Measurements from ENCODE around the gene ZCCHC4. TPM values are rescaled to one million over a fixed set of nuclear protein-coding genes. Genes with fewer than 3 reads are reported as not detected.

ZCCHC4 gene
- polyA plus RNA-seq, 1 of the 3 experiments (the other 2 are of a cell fraction), result 4.8 TPM

DNA sequence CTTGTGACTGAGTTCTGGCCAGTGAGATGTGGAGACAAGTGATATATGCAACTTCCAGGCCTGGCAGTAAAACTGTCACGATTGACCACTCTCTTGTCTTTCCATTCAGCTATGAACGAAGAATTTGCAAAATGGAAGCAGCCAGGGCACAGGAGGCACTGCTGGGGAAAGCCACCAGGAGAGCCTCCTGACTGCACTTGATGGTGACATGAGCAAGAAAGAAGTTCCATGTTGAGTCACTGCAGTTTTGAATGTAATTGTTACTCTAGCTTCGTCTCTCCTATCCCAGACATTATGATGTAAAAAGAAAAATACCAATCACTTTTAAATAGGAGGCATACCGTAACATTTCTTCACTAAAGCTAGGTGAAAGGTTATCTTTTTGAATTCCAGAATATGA, 32.4 kb upstream of the ZCCHC4 start:
- CTCF ChIA-PET, result interaction anchor here (1.0 kb wide), 1 partner anchor 32 kb away, joined by 4 read pairs; the partner anchor contains the start of gene ZCCHC4

DNA sequence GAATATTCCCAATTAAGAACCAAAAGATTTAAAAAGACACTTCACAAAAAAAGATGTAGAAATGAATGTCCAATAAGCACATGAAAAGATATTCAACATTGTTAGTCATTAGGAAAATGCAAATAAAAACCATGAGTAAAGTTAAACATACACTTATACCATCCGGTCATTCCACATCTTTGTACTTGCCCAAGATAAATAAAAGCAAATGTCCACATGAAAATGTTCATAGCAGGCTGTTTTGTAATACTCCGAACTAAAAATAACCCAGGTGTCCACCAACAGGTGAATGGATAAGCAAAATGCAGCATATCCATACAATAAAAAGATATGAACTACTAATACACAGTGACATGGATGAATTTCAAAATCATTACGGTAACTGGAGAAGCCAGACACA, 28.6 kb upstream of the ZCCHC4 start:
- Histone ChIP-seq H3K4me3 (ENCODE audit: low read depth in 2 of 2, low read length in 1 of 2) (no peak overlapping the region), H3F3A (replicated peaks; ENCODE audit: insufficient read depth) (no peaks in the 10 kb centered on the region), H3K27me3 (ENCODE audit: insufficient read depth) (no peaks in the 10 kb centered on the region; the same call in 1 of the 2 replicates), H3K4me2 (no peak overlapping the region), H2AFZ (ENCODE audit: low read depth) (no peak overlapping the region), H3K9me2 (no peaks in the 10 kb centered on the region), H3K9me3 (no peaks in the 10 kb centered on the region), H3K4me1 (ENCODE audit: control insufficient read depth in 1 of 2, insufficient read depth in 2 of 2, low read depth in 1 of 2, low read length in 1 of 2) (no peaks in the 10 kb centered on the region), H3K27ac (ENCODE audit: low read depth in 2 of 2, low read length in 1 of 2) (no peak overlapping the region), H4K20me1 (ENCODE audit: insufficient read depth) (no peaks in the 10 kb centered on the region), H3K36me3 (replicated peaks in 1 of 2; ENCODE audit: control insufficient read depth in 1 of 2, insufficient read depth in 2 of 2, low read length in 1 of 2) (peaks cover 0 to 5% of the 10 kb centered on the region in 2 experiments), H3K79me2 (ENCODE audit: insufficient read depth) (no peaks in the 10 kb centered on the region), H3K9ac (no peak overlapping the region)
- WGBS (ENCODE audit: low lambda C conversion rate), result 33% methylated on average over 3 of the region's 3 CpGs
- ChIA-PET CTCF (interaction anchor here (0.7 to 1.1 kb wide), 3 partner anchors 10 to 29 kb away, joined by 3 to 8 read pairs (median 4); partner anchors contain the start of gene ZCCHC4), POLR2A (no interaction called here)
- DNase-seq, result no peak
- TF ChIP-seq JUND (IDR thresholded peaks at IDR 0.05) (no peak), MXI1 (IDR thresholded peaks at IDR 0.05; ENCODE audit: low read depth, low read length) (no peak), TAF1 (IDR thresholded peaks at IDR 0.05; ENCODE audit: borderline replicate concordance, low read depth, low read length) (no peak), MEF2A (IDR thresholded peaks at IDR 0.05; ENCODE audit: borderline replicate concordance, low read depth) (no peak), FOXM1 (IDR thresholded peaks at IDR 0.05; ENCODE audit: low read depth) (no peak), EZH2phosphoT487 (IDR thresholded peaks at IDR 0.05; ENCODE audit: borderline replicate concordance, low read depth) (no peak), TEAD4 (IDR thresholded peaks at IDR 0.05; ENCODE audit: borderline replicate concordance, insufficient read depth) (no peak), SIN3A (IDR thresholded peaks at IDR 0.05; ENCODE audit: borderline replicate concordance, low read depth, low read length) (no peak), RCOR1 (IDR thresholded peaks at IDR 0.05; ENCODE audit: low read length) (no peak)
- TF ChIP-seq, protein P1, sequence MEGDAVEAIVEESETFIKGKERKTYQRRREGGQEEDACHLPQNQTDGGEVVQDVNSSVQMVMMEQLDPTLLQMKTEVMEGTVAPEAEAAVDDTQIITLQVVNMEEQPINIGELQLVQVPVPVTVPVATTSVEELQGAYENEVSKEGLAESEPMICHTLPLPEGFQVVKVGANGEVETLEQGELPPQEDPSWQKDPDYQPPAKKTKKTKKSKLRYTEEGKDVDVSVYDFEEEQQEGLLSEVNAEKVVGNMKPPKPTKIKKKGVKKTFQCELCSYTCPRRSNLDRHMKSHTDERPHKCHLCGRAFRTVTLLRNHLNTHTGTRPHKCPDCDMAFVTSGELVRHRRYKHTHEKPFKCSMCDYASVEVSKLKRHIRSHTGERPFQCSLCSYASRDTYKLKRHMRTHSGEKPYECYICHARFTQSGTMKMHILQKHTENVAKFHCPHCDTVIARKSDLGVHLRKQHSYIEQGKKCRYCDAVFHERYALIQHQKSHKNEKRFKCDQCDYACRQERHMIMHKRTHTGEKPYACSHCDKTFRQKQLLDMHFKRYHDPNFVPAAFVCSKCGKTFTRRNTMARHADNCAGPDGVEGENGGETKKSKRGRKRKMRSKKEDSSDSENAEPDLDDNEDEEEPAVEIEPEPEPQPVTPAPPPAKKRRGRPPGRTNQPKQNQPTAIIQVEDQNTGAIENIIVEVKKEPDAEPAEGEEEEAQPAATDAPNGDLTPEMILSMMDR (IDR thresholded peaks at IDR 0.05), result no peak
- TF ChIP-seq, protein P2, sequence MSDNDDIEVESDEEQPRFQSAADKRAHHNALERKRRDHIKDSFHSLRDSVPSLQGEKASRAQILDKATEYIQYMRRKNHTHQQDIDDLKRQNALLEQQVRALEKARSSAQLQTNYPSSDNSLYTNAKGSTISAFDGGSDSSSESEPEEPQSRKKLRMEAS (IDR thresholded peaks at IDR 0.05; ENCODE audit: low read depth), result no peak

More for the DNA sequence above, 32.4 kb upstream of the ZCCHC4 start:
- POLR2A ChIA-PET, result no interaction called here
- 73% methylated on average over 4 of the region's 4 CpGs for WGBS (ENCODE audit: low lambda C conversion rate)
- Histone ChIP-seq H3K9me3 (no peaks in the 10 kb centered on the region), H4K20me1 (ENCODE audit: insufficient read depth) (no peaks in the 10 kb centered on the region), H3K27ac (ENCODE audit: low read depth in 2 of 2, low read length in 1 of 2) (no peak overlapping the region), H3K9me2 (no peaks in the 10 kb centered on the region), H3F3A (replicated peaks; ENCODE audit: insufficient read depth) (no peaks in the 10 kb centered on the region), H3K27me3 (ENCODE audit: insufficient read depth) (no peaks in the 10 kb centered on the region), H2AFZ (ENCODE audit: low read depth) (no peak overlapping the region), H3K4me3 (ENCODE audit: low read depth in 2 of 2, low read length in 1 of 2) (no peak overlapping the region), H3K4me1 (ENCODE audit: control insufficient read depth in 1 of 2, insufficient read depth in 2 of 2, low read depth in 1 of 2, low read length in 1 of 2) (no peaks in the 10 kb centered on the region), H3K79me2 (ENCODE audit: insufficient read depth) (no peaks in the 10 kb centered on the region), H3K36me3 (replicated peaks in 1 of 2; ENCODE audit: control insufficient read depth in 1 of 2, insufficient read depth in 2 of 2, low read length in 1 of 2) (peaks cover 0 to 14% of the 10 kb centered on the region in 2 experiments), H3K4me2 (no peak overlapping the region), H3K9ac (no peak overlapping the region)
- no peak for DNase-seq
- no peak for TF ChIP-seq JUND (IDR thresholded peaks at IDR 0.05)
